K562 (cell line): Measurements from ENCODE around the gene TCEAL8. TPM values are rescaled to one million over a fixed set of nuclear protein-coding genes. Genes with fewer than 3 reads are reported as not detected.
A peak's percentile ranks its signal among the peaks of the same experiment; 100 is the strongest.

Source experiments
- ATAC-seq: fragments of 200-7000 bp; cut with Tn5 transposase; 3 replicates; pipeline ENCODE4 v1.9.1; 2020; ENCODE audit warnings: moderate library complexity
- BruUV-seq: library from RNA; stranded (reverse); fragments of 400-500 nt; replicated peaks from 2 replicates; lab custom pipeline; 2021; lab: Mats Ljungman, UMichigan
- CTCF ChIA-PET: fragments of 300-600 bp; formaldehyde crosslinking; extraction: SDS; loops from one replicate; lab custom pipeline; 2021; ENCODE audit warnings: low intra/inter-chr PET ratio; lab: Yijun Ruan, JAX
- POLR2A ChIA-PET: fragments of 300-600, 350-650 bp; sonication (Branson Sonifier 250); formaldehyde crosslinking; extraction: SDS; loops from one replicate; lab custom pipeline; 2021; ENCODE audit warnings: antibody characterized with exemption, inconsistent platforms; lab: Yijun Ruan, JAX
- DNase-seq, 4 experiments: peaks; one replicate each; pipeline versions ENCODE4 v3.0.0 to v3.0.0-alpha.2; 2011 to 2018; ENCODE audit warnings: low spot score in 3 of 4, mixed read lengths in 3 of 4; ENCODE audit errors: extremely low read depth in 1 of 4
- FAIRE-seq: peaks from 2 replicates; lab custom pipeline; 2011; peaks lifted over from hg19 to GRCh38; lab: Jason Lieb, UNC
- H2AFZ ChIP-seq: 2 replicates; pipeline ENCODE4 v1.6.0; 2011; ENCODE audit warnings: low read depth, low read length, control low read depth, inconsistent platforms
- H3K27ac ChIP-seq: fragments of 200-600 bp; 3 replicates; pipeline ENCODE4 v1.8.0; 2011; ENCODE audit warnings: low read depth, mild to moderate bottlenecking, control low read depth, inconsistent platforms, low read length, moderate library complexity, mixed read lengths; ENCODE audit errors: extremely low read depth
- H3K27me3 ChIP-seq, 2 experiments: fragments of 300-600 bp in 1 of 2; 2 replicates in 1 of 2; 3 replicates in 1 of 2; pipeline versions ENCODE4 v1.6.0 to v1.8.0; 2011; ENCODE audit warnings: inconsistent platforms in 2 of 2, low read length in 2 of 2, mild to moderate bottlenecking in 1 of 2, mixed read lengths in 1 of 2, moderate library complexity in 1 of 2; ENCODE audit not compliant: control insufficient read depth in 2 of 2, insufficient read depth in 2 of 2
- H3K36me3 ChIP-seq: fragments of 300-600 bp; 3 replicates; pipeline ENCODE4 v1.8.0; 2011; ENCODE audit warnings: mild to moderate bottlenecking, low read length, inconsistent platforms; ENCODE audit not compliant: control insufficient read depth, insufficient read depth
- H3K4me1 ChIP-seq, 2 experiments: fragments of 200-600 bp in 1 of 2; replicated peaks in 1 of 2; 2 replicates in 1 of 2; 3 replicates in 1 of 2; pipeline versions ENCODE4 v1.5.1 to v1.8.0; 2011; ENCODE audit warnings: inconsistent platforms in 2 of 2, low read length in 2 of 2, mild to moderate bottlenecking in 1 of 2, mixed read lengths in 1 of 2, moderate library complexity in 1 of 2; ENCODE audit not compliant: control insufficient read depth in 2 of 2, insufficient read depth in 2 of 2
- H3K4me2 ChIP-seq: 2 replicates; pipeline ENCODE4 v1.6.1; 2011; ENCODE audit warnings: low read length, control low read depth, inconsistent platforms, mixed read lengths; ENCODE audit not compliant: insufficient read depth
- H3K4me3 ChIP-seq: fragments of 200-600 bp; sonication (generic), shearing (Covaris generic); 2 replicates; pipeline ENCODE4 v1.5.1; 2016; ENCODE audit warnings: control low read depth, inconsistent platforms
- H3K79me2 ChIP-seq: fragments of 200-600 bp; 3 replicates; pipeline ENCODE4 v1.8.0; 2011; ENCODE audit warnings: low read length, inconsistent platforms; ENCODE audit not compliant: control insufficient read depth, insufficient read depth
- H3K9ac ChIP-seq, 2 experiments: 2 replicates each; pipeline versions ENCODE4 v1.6.0 to v1.6.1; 2011; ENCODE audit warnings: low read depth in 2 of 2, low read length in 2 of 2, control low read depth in 1 of 2, inconsistent platforms in 1 of 2, mild to moderate bottlenecking in 1 of 2, mixed read lengths in 1 of 2; ENCODE audit not compliant: insufficient read depth in 1 of 2
- H3K9me1 ChIP-seq: one replicate; pipeline ENCODE4 v1.6.0; 2011; ENCODE audit warnings: inconsistent platforms, mild to moderate bottlenecking, low read length, moderate library complexity; ENCODE audit not compliant: control insufficient read depth, insufficient read depth
- H3K9me3 ChIP-seq: replicated peaks from 2 replicates; pipeline ENCODE4 v1.5.1; 2011; ENCODE audit warnings: low read depth, low read length, inconsistent platforms; ENCODE audit not compliant: control insufficient read depth, insufficient read depth
- H4K20me1 ChIP-seq: replicated peaks from 2 replicates; pipeline ENCODE4 v1.6.1; 2011; ENCODE audit warnings: low read length, inconsistent platforms, mixed read lengths; ENCODE audit not compliant: control insufficient read depth, insufficient read depth
- ARID3A ChIP-seq: IDR thresholded peaks from 2 replicates; pipeline ENCODE4 v1.6.1; 2012; ENCODE audit warnings: low read depth, low read length, improper control_type of control experiment, borderline replicate concordance
- HOMEZ ChIP-seq: fragments of 250-450 bp; sonication (Bioruptor Pico); IDR thresholded peaks from 2 replicates; pipeline ENCODE4 v1.4.0; 2020; ENCODE audit warnings: mild to moderate bottlenecking, moderate library complexity
- NCOR1 ChIP-seq: fragments of 450-650 bp; IDR thresholded peaks from 2 replicates; pipeline ENCODE4 v1.6.1; 2016; ENCODE audit warnings: mild to moderate bottlenecking, moderate library complexity
- NFYB ChIP-seq: IDR thresholded peaks from 2 replicates; pipeline ENCODE4 v1.6.1; 2011; ENCODE audit warnings: mild to moderate bottlenecking, moderate library complexity; ENCODE audit not compliant: insufficient read length; ENCODE audit errors: extremely low read depth
- PTBP1 ChIP-seq: fragments of 200-400 bp; formaldehyde crosslinking; IDR thresholded peaks from 2 replicates; pipeline ENCODE4 v1.6.1; 2017; ENCODE audit warnings: low read depth, low read length
- TRIM28 ChIP-seq: fragments of 450-650 bp; IDR thresholded peaks from 2 replicates; pipeline ENCODE4 v1.6.1; 2017
- ZNF583 ChIP-seq: fragments of 250-450 bp; sonication (Bioruptor Pico); IDR thresholded peaks from 2 replicates; pipeline ENCODE4 v1.4.0; 2020
- WGBS: fragments of 100-300 bp; shearing (Covaris generic); methylation state at CpG from one replicate; pipeline ENCODE4 v1.1.6; 2016; ENCODE audit warnings: low coverage, mixed read lengths; ENCODE audit not compliant: insufficient coverage; ENCODE audit errors: missing lambda C conversion rate; 5-methylcytosine and 5-hydroxymethylcytosine counted together
- in situ Hi-C: fragments of 300-500 bp; cut with MboI; formaldehyde crosslinking; loops from 4 replicates; pipeline ENCODE4 v1.15.0; 2018; ENCODE audit warnings: inconsistent platforms, mixed read lengths
- intact Hi-C: fragments of 100-400 bp; cut with micrococcal nuclease; formaldehyde crosslinking; loops from 2 replicates; pipeline ENCODE4 v1.14.2; 2022
- polyA plus RNA-seq, 8 experiments: library from polyadenylated mRNA; depleted of rRNA in 4 of 8; stranded (reverse) in 5 of 8; unstranded in 3 of 8; fragments of >200 nt; fragmentation: Nextera tagmentation in 2 of 8; fragmentation: Illumina TruSeq in 1 of 8; extraction: Ambion mirVana in 2 of 8; extraction: Trizol in 1 of 8; gene quantifications; 2 replicates each; pipeline versions ENCODE4 v1.2.1 to v1.2.3, GENCODE V29; 2011 to 2014; ENCODE audit warnings: inconsistent platforms in 1 of 8, missing spikeins in 1 of 8
- total RNA-seq, 7 experiments: library from RNA; depleted of rRNA in 6 of 7; stranded (reverse); fragments of >200 nt in 6 of 7; fragmentation: Illumina TruSeq in 2 of 7; extraction: Trizol in 2 of 7; gene quantifications; 2 replicates each; pipeline versions ENCODE4 v1.2.1 to v1.2.3, GENCODE V29; 2011 to 2021; ENCODE audit warnings: low replicate concordance in 1 of 7

The TCEAL8 gene
- total and polyA plus RNA-seq, 9 of the 15 experiments (the other 6 are each of a cell fraction or from before 2014, with no cell fraction given), result 49.0 to 178 (median 101) TPM

DNA sequence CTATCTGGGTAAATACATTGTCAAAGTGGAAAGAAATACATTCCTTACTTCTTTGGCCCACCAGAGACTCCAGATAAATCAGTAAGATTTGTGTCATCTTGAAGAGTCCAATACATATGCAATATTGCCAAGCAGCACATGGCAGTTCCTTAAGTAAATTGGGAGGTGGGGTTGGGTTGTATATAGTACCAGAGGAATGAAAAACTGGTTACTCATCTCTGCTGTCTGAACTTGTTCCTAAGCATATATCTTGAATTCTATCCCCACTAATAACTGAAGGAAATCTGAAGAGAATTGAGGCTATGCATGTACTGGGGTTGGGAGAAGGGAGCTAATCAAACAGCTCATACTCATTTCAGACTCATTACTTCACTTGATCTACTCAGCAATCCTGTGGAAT lies 14.8 kb downstream of the TCEAL8 start (continued):
- TF ChIP-seq HOMEZ (CRISPR knock-in tag) (no peak), PTBP1 (no peak), ARID3A (no peak)
- TF ChIP-seq, all 486 proteins: peak for 0

DNA sequence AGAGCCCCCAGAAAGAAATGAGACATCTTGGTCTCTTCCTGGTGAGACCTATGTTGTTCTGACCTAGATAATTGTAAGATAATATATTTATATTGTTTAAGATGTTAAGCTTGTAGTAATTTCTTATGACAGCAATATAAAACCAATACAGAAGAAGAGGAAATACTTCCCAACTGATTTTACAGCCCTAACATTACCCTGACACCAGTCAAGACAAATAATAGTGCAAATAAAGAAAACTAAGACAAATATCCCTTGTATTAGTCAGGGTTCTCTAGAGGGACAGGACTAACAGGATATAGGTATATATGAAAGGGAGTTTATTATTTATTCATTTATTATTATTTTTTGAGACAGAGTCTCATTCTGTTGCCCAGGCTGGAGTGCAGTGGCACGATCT lies 18.7 kb downstream of the TCEAL8 start:
- Histone ChIP-seq H3K36me3 (no peaks in the 10 kb centered on the region), H3K4me1 (peaks cover 9 to 42% of the 10 kb centered on the region in 2 experiments), H3K27ac (peak overlapping the region; percentile 59), H3K9me1 (no peaks in the 10 kb centered on the region), H4K20me1 (no peaks in the 10 kb centered on the region), H3K4me3 (no peak overlapping the region), H3K79me2 (peaks cover 5% of the 10 kb centered on the region; the same call in 1 of the 3 replicates), H3K9ac (peak overlapping the region in 1 of 2 experiments; percentile 20; a peak in 1 of 4 replicates), H2AFZ (peak overlapping the region; percentile 26), H3K4me2 (no peak overlapping the region), H3K9me3 (no peaks in the 10 kb centered on the region; the same call in 1 of the 2 replicates), H3K27me3 (no peaks in the 10 kb centered on the region)
- no peak for FAIRE-seq
- intact Hi-C loops (no loop called here), in situ Hi-C loops (no loop called here)
- WGBS, result 83% methylated on average over 1 of the region's 1 CpG
- no peak for DNase-seq
- no TSS peak for BruUV-seq
- ATAC-seq, result no peak
- ChIA-PET CTCF (no interaction called here), POLR2A (no interaction called here)
- TF ChIP-seq NCOR1 (no peak), NFYB (no peak), TRIM28 (no peak), ZNF583 (CRISPR knock-in tag) (no peak)
